ENCODE results near the gene CAMK1D.

The CAMK1D gene

DNA sequence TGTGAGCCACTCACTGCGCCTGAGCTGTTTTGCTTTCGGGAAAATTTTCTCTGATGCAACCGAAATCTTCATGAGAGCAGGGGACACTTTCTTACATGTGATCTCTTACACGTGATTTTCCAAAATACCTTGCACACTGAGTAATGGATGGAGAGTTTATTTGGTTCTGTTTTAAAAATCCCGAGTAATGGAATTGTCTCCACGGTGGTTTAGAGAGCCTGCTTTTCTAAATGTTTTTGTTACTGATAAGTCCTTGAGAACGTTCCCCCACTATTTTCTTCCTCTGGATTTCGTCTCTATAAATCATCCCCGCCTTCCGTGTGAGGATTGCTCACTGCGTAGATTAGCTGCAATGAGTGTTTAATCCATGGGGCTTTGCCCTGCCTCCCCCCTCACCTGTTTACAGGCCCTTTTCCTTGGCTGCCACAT lies 25.7 kb downstream of the CAMK1D start:
- DNase-seq = no peak

GRCh38 chr10:12376211-12376610 lies 26.9 kb downstream of the CAMK1D start:
- no peak for DNase-seq

DNA sequence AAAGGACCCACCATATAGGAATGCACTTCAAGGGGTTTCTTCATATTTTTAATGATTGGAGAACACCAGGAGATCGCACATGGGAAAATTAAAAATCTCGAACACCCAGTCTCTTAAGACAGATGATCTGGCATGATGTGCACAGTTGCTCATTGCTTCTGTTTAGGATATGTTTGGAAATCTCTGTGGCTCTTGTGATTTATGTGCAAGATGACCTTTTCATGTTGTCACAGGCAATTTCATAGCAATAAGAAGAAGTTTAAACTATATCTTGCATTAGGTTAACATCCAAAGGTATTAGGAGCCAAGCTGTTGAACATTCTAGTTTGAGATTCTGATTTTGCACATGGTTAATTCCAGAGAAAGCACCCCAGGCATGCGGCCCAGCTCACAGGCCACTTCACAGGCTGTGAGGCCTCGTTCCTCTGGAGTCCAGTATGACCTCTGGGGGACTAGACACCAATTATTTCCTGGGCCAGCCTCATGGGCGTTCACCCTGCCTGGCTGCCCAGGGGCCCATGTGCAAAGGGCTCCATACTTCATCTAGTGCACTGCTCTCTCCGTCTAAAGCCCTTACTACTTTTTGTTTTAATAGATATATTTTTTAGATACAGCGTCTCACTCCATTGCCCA lies 28.4 kb downstream of the CAMK1D start:
- no peak for DNase-seq

- no peak for DNase-seq
Observed at GRCh38 chr10:12380999-12381398, 31.7 kb downstream of the CAMK1D start.

- peak in 1 of 5 experiments; percentile 60 for DNase-seq
Observed at GRCh38 chr10:12381536-12382156, 32.3 kb downstream of the CAMK1D start.

GRCh38 chr10:12382157-12382548 lies 32.8 kb downstream of the CAMK1D start:
- peak in 1 of 5 experiments; percentile 45 for DNase-seq

DNA sequence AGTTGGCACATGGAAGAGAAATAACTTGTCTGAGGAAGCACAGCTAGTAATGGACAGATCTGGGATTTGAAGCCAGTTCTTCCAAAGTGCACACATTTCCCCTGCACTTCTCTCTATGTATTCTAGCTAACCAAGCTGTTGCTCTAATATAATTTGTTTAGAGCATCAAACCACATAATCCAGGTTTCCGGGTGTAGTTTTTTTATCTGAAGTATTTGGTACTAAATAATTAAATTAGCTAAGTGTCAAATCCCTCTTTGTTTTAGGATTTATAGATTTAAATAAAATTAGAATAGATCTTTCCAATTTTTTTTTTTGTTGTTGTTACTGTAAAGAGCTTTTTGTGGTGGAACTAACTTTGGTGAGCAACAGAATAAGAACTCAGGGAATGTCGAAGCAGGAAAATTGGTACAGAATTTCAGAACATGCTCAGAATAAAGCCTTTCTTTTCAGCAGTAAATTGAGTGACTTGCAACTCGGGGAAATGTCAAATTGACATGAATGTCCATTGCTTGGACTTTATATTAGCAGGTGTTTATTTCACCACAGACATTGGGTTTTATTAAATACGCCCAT lies 33.7 kb downstream of the CAMK1D start:
- no peak for DNase-seq

- DNase-seq = no peak
Observed at GRCh38 chr10:12384906-12385305, 35.6 kb downstream of the CAMK1D start.

DNA sequence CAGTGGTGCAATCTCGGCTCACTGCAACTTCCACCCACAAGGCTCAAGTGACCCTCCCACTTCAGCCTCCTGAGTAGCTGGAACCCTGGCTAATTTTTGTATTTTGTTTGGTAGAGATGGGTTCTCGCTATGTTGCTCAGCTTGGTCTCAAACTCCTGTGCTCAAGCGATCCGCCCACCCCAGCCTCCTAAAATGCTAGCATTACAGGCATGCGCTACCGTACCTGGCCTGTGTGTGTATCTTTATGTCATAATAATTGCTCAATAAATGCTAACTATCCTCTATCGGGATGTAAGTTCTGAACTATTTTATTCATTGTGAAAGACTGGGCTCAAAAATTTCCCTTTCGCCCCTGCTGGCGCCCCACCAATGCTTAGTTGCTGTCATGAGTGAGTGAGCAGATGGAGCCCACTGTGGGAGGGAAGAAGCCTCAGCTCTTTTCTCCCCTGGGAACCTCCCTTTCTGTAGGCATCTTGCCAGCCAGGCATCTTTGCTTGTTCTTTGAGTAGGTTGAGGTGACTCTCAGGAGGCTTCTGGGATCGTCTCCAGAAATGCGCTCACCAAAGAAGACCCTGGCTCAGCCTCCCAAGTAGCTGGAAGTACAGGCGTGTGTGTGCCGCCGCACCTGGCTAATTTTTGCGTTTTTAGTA lies 38.3 kb downstream of the CAMK1D start:
- no peak for DNase-seq

GRCh38 chr10:12388671-12389070 lies 39.3 kb downstream of the CAMK1D start:
- no peak for DNase-seq

DNA sequence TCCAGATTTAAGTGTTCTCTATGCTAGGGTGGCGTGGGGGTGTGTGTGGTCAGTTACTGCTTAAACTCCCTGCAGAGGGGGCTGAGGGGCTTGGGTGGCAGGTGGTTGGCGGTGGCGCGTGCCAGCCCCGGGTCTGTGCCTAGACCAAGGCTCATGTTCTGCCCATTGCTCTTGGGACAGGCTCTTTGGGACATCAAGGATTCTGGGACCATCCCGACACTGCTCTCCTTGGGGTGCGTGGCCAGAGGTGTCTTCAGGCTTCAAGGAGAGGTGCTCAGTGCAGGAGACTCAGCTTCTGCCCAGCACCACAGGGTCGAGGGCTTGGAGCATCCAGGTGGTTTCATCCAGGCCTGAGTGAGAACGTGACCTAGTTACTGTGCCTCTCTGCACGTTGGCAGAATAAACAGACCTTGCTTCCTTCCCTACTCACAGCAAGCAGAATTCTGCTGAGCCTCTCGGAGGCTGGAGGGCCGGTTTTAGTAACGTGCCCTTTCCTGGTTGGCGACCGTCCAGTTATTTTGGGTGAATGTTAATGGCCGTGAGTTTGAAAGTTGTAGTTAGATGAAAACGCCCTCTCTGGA lies 39.9 kb downstream of the CAMK1D start:
- no peak for DNase-seq

- no peak for DNase-seq
Observed at GRCh38 chr10:12390733-12391132, 41.4 kb downstream of the CAMK1D start.

GRCh38 chr10:12391206-12391605 lies 41.9 kb downstream of the CAMK1D start:
- no peak for DNase-seq

DNA sequence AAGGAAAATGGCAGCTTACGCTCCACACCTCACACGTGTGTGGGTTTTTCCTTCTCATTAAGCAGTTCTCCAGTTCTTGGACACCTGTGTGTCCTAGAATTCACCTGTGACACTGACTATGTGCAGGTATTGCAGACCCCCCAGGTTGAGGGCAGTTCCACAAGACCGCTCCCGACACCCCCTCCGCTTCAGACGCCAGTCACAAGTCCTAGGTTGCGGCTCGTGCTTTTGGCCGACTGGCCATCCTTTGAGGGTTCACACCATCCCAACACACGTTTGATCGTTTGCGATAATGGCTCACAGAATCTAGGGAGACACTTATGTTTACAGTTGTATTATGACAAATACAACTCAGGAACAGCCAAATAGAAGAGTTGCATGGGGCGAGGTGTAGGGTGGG lies 44.5 kb downstream of the CAMK1D start:
- DNase-seq = no peak

GRCh38 chr10:12394241-12395033 lies 45.1 kb downstream of the CAMK1D start:
- no peak for DNase-seq

- no peak for DNase-seq
Observed at GRCh38 chr10:12396093-12396492, 46.7 kb downstream of the CAMK1D start.

DNA sequence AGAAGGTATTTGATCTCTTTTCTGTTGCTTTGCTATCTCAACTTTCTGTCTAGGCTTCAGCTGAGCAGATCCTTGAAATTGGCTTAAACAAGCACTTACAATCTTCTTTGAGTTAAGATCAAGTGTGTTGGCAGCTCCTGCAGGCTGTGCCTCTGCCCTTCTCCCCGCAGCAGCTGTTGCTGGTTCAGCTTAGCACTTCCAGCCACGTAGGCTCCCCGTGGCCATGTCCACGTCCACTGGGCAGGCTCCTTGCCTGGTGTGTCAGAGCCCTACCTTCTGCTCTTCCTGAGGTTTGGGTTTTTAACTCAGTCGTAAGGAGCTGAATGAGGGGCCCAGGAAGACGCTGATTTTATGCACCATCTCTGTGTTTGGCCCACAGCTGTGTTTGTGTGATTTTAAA lies 47.2 kb downstream of the CAMK1D start:
- DNase-seq = no peak

DNA sequence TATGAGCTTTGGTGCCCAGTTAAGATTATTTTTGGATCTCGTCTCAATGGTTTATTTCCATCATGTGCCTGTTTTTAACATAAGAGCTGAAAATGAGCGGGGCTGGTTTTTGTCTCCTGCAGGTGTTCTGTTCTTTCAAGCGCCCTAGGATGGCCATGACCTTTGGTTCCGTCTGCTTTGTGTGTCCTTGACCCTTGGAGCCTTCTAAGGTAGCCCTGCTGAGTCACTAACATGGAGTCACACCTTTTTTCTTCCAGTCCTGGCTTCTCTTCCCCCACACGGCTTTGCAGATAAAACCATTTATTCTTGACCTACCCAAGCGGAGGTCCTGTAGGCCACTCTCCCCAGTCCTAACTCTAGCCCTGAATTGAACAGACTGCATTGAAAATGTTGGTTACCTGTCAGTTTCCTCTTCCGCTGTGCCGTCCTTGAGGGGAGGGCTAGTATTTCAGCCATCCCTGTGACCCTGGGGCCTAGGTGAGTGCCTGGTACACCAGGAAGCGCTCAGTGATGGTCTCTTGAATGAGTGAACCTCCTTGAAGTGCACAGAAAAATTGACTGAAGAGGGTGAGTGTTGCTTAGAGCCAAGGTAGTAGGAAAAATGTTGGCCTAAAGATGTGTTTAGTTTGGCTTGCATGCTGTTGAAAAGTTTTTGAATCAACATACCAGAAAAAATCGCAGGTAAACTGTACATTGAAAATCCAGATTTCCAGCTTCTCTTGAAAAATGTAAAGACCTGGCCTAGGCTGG lies 48.0 kb downstream of the CAMK1D start:
- no peak for DNase-seq

- DNase-seq = no peak
Observed at GRCh38 chr10:12397941-12398340, 48.6 kb downstream of the CAMK1D start.

DNA sequence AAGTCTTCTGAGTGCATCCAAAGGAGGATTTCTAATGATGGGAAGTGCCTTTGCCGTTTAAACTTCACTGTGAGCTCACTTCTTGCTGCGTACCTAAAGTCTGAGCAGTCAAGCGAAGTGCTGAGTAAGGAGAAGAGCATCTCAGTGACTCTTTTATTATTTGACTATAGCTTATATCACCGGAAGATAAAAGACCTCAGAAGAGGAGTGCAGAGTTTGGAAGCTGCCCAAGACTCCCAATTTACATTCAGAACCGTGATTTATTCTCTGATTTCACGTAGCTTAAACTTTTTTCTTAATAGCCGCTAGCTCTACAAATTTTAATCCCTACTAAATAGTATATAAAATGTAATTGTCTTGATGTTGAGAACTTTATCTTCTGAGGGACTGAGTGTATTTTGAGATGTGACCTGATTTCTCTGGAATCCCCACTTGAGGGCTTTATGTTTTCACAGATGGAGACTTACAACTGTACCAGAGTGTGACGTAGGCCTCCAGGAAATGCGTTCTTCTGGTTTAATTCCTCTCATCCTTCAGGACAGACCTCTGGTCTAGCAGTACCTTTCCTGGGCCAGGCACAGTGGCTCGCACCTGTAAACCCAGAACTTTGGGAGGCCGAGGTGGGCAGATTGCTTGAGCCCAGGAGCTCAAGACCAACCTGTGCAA lies 51.1 kb downstream of the CAMK1D start:
- DNase-seq = no peak

- DNase-seq = no peak
Observed at GRCh38 chr10:12401466-12401865, 52.1 kb downstream of the CAMK1D start.

Measured in T-helper 2 cell (primary cell).